GM18868 (cell line): ENCODE measurements around the gene ZBTB7C.

ENCODE experiments used
- ATAC-seq: cut with Tn5 transposase; IDR thresholded peaks from one replicate; pipeline ENCODE4 v1.9.1; 2021; ENCODE audit warnings: mild to moderate bottlenecking, moderate library complexity; ENCODE audit not compliant: unreplicated experiment

Gene ZBTB7C

DNA sequence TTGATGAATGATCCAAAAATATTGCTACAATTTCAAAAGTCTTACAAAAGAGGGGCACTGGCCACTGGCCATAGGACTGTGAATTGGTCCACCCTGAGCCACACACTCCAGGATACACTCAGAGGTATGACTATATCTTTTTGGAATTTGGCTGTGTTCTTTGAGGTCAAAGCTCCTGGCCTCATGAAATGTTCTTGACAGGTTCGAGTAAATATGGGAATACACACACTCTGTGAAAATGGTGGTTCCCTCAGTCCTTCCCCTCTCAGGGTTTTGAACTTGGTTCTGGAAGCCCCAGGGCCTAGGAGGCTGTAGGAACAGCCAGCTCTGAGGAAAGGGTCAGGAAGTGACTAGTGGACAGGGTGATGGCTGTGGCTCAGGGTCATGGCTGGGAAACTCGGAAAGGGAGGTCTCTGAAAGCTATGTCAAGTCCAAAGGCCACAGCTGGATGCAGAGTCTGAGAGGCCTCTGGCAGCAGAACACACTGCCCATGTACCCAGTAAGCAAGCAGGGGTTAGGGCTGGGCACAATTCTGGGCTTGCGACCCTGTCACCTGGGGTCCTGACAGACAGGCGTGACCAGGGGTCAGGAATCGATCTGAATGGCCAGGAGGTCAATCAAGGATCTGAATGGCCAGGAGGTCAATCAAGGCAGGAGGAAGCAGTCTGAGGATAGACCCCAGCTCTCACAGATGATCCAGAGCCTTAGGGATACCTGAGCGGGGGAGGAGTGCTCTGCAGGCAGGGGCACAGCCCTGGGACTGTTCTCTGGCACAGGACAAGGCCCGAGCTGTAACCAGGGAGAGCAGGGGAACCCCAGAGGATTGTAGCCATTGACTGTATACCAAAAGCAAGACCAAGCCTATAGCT is 255.3 kb downstream of the ZBTB7C start:
- no peak for ATAC-seq

GRCh38 chr18:48152549-48152948 is 256.6 kb downstream of the ZBTB7C start:
- ATAC-seq, result no peak

DNA sequence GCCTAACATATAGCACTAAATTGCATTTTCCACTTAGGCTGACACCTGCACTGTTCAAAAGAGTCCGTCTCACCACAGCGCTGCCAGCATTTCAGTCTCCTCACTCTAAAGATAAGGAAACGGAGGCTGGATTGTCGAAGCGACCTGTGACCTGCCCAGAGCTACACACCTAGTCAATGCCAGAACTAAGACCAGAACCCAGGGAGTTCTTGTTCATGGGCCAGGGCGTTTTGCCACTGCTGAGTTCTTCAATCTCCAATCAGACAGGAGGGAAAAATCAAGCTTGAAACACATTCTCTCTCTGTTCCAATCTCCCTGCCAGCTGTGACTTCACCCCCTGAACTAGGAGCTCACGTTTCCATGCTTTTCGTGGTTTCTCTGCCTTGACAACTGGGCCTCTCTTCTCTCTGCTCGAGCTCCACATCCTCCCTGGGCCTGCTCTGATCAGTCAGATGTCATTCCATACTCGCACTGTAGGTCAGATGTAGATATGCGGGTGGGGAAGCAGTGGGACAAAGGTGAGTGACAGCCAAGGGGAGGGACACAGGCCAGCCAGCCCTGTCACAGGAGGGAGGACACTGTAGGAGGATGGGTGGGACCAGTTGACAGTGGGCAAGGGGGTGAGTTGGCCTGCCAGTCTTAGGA is 257.6 kb downstream of the ZBTB7C start:
- ATAC-seq, result no peak

DNA sequence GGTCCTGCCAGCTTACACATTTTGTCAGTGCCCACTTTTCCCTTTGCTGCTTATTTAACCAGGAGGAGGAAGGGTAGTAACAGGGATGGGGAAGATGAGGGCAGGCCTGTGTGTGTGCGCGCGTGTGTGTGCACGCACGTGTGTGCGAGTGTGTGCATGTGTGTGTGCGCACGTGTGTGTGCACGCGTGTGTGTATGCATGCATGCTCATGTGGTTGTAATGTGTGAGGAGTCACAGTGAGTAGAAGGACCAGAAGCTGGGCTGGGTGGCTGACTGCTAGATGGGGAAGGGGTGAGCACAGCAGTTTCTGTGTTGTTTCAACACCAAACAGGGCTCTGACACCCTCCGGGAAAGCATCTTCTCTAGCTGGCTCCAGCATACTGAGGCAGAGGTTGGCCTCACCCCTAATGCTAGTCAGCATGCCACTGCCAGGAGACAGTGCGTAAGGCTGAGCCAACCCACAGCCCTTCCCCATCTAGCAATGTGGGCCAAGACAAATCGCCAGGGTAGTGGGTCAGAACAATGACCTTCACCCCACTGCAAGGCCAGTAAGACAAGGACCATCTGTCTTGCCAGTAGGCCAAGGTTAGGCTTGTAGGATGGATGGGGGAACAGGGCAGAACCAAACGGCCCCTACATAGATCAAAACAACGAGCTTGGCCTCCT is 260.0 kb downstream of the ZBTB7C start:
- ATAC-seq, result no peak

DNA sequence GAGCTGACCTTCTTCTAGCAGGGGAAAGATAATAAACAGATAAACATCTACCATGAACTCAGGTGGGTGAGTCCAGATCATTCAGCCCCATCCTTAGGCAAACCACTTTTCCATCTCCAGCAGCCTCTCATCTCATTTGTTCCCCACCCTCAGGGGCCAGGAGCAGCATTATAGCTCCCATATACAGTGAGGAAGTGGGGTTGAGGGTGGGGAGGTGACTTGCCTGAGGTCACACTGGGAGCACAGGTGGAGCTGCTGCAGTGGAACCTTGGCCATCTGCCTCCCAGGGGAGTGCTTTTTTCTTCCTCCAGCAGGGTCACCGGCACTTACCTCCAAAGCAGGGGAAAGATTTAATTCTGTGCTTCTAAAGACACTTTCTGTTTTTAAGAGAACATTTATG is 266.2 kb downstream of the ZBTB7C start:
- ATAC-seq, result no peak

GRCh38 chr18:48142353-48142752 is 266.8 kb downstream of the ZBTB7C start:
- no peak for ATAC-seq

- no peak for ATAC-seq
These were observed 268.5 kb downstream of the ZBTB7C start for GRCh38 chr18:48140731-48141130.

- no peak for ATAC-seq
These were observed 269.5 kb downstream of the ZBTB7C start for GRCh38 chr18:48139431-48140347.

DNA sequence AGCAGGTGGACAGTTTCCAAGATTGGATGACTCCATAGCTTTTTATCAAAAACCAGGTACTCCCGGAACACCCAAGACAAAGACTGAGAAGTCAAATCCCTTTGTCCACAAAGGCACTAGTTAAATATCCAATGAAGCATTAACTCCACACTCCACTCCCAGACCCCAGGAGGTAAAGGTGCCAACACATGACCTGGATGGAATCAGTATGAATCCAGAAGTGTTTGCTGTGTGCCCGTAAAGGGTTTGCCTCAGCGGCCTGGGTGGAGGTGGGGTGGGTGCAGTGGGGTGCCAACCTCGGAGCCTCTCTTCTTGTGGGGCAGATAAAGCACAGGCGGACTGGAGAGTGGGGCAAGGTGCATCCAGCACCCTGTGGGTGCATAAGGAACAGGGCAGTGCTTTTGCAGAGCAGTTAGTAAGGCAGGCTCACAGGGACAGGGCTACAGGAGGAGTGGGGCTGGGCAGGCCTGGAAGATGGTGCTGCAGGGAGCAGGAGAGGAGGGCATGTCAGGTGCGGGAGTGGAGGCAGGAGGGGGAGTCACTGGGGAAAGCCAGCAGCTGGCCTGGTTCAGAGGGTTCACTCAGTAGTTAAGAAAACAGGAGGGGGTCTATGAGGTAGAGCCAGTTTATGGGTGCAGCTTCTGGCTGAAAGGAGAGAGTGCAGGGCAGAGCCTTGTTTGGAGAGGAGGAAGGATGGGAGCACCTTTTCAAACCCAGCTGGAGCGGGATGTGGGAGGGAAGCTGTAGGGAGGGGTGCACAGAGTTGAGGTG is 270.3 kb downstream of the ZBTB7C start:
- no peak for ATAC-seq

GRCh38 chr18:48138210-48138609 is 271.0 kb downstream of the ZBTB7C start:
- no peak for ATAC-seq

DNA sequence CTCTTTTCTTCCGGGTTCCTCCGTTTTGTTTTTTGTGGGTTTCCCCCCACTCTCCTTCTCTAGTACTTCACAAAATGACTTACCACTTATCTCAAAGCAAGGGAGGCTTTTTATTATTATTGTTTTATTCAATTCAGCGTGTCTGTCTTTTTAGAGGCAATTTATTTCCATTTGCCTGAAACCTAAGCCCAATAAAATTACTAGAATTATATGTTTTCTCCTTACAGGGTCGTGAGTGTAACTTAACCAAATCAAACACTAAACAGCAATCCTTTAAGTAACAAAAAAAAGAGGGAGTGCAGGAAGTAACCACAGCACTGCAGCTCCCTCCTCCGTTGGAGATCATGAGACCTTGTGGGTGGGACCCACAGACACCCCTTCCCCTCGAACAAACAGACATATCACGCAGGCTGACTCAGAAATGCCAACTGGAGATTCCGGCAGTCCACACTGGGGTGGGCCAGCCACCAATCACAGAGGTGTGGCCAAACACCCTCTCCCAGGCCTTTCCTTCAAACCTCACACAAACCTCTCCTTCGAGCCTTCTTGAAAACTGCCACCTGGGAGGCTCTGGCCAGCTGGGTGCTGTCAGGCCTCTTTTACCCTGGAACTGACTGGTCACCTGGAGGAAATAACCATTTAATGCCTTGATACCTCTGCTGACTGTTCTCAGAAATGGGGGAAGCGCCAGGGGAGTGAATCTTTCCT is 271.7 kb downstream of the ZBTB7C start:
- no peak for ATAC-seq

DNA sequence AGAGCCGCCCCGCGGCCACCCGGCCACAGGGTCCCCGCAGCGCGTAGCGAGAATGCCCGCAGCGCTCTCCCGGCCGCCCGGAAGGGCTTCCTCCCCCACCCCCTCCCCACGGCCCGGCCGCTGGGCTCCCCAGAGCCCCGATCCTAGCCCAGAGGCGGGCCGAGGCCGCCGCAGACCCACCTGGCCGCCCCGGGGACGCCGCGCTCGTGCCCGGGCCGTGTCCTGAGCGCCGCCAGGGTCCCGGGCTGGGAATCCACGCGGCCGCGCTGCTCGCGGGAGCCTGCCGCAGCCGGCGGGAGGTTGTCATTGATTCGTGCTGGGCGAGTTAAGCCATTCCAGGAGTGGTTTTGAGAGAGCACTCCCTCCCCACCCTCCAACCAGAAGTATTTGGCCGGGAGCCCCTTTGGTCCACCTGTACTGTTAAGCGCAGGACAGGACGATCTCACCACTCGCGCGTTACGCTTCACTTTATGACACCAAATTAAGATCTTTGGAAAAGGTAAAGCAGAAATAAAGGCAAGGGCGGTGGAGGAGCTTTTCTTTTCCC is 272.3 kb downstream of the ZBTB7C start:
- ATAC-seq, result no peak

DNA sequence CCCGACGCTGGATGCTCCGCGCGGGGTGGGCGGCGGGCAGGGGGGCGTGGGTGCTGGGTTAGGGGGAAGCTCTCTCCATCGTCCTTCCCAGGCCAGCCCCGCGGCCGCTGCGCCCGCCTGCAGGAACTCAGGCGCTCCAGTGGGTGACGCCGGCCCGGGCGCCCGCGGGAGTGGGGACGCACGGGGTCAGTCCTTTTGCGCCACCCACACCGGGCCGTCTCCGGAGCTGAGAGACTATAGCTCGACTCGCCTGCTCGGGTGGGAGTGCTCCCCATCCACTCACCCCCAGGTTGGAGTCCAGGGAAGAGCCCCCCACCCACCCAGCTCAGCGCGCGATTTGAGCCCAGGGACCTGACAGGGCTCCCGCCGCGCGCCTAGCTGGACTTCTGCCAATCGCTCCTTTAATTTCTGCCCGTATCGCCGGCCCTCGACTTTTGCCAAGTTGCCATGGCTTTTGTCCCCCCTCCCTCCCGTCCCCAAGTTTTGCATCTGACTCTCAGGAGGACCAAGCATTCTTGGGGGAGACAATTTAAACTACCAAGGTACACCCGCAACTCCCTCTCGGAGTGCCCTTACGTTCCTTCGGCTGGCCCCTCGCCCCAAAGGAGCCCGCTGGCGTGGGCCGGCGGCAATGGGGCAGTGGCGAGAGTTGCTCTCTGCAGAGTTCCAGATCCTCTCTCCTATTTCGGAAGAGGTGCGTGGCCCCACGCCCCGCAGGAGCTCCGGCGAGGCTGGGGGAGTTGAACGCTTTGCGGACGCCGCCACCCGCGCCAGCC is 272.9 kb downstream of the ZBTB7C start:
- ATAC-seq, result no peak

DNA sequence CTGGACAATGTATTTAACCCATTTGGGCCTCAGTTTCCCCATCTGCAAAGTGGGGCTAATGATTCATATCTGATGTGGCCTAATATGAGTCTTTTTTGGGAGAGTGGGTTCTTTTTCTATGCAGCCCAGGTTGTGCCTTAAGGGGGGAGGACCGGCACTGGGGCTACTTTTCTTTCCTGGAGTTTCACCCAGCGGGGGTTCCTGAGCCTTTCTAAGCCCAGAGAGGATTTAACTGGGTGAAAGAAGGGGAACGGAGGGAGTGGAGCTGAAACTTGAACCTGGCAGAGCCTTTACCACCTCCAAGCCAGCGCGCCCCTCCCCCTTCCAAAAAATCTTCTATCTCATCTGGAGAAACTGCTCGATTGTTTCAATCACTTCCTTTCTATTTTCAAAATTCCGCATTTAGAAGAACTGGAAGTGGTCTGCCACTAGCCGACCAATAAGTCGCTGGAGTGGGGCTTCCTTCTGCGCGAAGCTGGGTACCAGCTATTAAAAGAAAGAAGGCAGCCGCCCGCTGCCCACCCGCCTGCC is 273.7 kb downstream of the ZBTB7C start:
- no peak for ATAC-seq

DNA sequence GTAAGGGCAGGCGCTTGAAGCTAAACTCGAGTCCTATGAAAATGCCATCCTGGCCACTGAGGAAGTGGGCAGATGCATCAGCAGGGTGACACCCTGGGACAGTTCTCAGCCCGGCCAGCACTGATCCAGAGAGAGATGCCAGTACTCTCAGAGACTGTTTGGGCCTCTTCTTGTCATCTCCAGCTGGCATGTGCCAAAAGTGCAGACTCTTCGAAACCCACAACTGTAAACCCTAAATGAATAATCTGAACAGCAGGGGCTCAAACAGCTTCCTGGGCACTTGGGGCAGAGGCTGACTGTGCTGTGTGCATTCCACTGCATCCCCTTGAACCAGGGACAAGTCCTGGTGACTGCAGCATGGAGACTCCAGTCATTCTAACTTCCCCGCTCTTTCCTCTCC is 274.6 kb downstream of the ZBTB7C start:
- ATAC-seq, result no peak

- no peak for ATAC-seq
These were observed 275.4 kb downstream of the ZBTB7C start for GRCh38 chr18:48133671-48134251.

DNA sequence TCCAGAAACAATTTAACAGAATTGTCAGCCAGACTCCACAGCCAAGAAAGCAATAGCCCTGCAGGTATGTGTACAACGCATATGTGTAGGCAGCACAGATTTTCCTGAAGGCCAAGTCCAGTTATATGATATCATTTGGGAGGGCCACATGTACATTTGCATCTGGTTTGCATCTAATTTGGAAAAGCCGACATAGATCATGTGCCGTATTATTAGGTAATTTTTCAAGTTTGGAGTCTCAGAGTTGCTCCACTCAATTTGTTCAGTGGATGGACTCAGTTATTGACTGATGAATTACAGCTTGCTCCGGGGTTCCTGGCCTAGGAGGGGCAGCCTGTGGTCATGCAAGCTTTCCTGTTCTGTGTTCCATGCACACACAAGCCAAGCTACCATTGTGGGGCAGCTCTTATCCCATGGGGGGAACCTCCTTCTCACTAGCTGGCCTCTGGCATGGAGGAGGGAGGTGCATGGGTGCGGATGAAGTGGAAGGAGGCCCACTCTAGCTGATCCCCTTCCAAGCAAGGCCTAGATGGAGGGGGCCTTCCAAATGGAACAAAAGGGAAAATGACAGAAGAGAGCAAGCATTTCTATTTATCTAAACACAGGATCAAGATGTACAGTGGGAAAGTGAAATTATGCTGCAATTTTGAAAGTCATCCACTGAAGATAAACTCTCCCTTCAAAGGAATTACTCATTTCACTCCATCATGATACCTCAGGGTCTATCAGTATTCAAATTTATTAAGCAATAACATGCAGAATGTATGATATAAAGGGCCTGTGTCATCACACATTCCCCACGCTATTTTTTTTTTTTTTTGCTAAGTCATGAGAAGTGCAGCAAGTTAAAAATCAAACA is 276.2 kb downstream of the ZBTB7C start:
- no peak for ATAC-seq
